GM18873 (cell line): ENCODE data around the gene SGTA.
"Not testable (repeated sequence)": the region's sequence is repeated elsewhere in the genome, so short reads cannot be mapped to it uniquely, and the experiment has no call there.

Experiments used
- ATAC-seq: cut with Tn5 transposase; IDR thresholded peaks from one replicate; pipeline ENCODE4 v1.9.1; 2021; ENCODE audit warnings: mild to moderate bottlenecking, moderate library complexity, moderate number of reproducible peaks; ENCODE audit not compliant: unreplicated experiment, low FRiP score

SGTA gene

DNA sequence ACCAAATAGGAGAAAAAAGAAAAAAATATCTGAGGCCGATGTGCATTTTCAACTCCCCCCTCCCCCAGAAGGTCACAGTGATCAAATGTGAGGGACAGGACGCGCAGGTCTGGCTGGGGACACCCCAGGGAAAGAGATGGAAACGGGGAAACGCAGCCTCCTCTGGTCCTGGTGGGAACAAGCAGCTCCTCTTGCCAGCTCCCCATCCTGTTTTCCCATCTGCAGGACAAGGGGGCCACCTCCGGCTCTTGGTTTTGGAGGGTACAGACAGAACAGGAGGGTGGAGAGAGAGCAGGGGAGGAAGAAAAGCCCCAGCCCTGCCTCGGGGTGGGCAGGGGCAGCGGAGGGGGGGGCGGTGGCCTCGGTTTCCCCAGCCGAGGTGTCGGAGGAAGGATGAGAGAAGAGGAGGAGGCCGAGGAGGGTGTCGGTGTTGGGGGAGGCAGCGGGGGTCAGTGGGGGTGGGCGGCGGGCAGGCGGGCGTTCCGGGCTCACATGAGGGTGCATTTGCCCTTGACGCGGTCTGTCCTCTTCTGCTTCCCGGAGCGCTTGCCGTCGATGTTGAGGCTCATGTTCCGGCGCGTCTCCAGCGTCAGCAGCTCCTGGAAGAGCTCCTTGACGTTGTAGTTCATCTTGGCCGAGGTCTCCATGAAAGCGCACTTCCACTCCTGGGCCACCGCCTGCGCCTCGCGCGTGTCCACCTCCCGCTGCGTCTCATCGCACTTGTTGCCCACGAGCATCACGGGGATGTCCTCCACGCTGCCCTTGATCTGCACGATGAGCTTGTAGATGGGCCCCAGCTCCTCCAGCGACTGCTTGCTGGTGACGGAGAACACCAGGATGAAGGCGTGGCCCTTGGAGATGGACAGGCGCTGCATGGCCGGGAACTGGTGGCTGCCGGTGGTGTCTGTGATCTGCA lies 66.1 kb downstream of the SGTA start:
- no peak for ATAC-seq

DNA sequence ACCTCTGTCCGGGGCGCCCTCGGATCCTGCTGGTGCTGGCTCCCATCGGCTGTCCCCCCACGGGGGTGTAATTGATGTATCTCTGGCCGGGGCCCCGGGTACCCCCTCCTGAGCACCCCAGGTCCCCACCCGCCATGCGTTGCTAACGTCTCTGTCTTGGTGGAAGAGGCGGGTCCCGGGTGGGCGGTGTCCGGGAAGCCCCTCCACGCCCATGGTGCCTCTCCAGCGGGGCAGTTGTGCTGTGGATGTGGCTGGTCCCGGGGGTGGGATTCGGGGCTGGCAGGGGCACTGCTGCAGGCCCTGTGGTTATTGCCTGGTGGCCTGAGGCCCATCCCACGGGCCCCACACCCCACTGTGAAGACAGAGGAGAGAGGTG lies 66.8 kb downstream of the SGTA start:
- ATAC-seq = no peak

DNA sequence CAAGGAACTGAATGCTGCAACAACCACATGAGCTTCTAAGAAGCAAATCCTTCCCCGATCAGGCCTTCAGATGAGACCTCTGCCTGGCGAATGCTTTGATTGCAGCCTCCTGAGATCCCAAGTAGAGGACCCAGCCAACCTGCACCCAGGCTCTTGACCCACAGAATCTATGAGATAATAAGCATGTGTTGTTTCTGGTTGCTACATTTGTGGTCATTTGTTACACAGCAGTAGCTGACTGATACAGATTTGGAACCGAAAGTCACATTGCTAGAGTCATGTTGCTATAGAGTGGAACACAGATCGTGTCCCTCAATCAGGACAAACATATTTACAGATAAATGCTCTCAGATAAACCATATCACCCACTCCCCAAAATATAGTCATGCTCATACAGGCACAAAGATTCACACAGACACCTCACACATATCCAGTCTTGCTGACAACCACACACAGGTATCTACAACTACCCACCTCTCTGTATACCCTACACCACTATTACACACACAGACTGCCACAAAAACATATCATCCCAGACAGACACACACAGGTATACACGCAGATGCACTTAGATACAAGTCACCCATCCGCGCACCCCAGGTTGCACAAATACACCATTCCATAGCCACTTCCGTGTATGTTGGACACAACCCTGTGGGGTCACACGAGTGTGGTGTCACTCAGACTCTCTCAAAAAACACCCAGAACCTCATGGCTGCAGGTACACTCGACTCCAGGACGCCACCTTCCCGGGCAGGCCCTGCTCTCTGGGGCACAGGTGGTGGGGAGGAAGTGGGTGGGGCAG lies 67.4 kb downstream of the SGTA start:
- ATAC-seq = no peak

DNA sequence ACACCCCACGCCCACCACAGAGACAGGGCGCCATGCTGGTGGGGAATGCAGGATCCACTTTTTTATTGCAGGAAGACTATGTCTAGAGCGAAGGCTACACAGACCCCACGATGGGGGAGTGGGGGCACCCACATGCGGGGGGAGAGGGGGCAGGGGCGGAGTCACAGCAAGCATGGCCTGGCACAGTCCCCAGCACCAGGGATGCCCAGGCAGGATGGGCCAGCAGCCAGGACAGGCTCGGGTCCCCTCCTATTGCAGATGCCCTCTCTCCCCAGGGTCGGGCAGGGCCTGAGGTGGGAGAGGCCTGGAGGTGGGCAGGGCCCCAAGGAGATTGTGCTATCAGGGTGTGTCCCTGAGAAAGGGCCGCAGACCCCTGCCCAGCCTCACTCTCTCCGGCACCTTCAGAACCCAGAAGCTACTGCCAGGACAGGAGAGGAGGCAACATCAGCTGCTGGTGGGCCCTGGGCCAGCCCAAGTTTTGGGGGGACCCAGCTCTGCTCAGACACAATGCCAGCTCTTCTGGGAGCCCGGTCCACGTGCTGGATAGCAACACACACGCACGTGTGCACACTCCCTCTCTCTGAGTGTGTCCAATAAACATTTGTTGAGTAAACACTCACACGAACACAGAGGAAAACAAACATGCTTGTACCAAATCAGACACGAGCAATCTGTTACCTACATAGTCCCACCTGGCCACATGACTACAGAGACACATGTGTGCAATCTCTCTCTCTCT lies 68.4 kb downstream of the SGTA start:
- ATAC-seq = no peak

DNA sequence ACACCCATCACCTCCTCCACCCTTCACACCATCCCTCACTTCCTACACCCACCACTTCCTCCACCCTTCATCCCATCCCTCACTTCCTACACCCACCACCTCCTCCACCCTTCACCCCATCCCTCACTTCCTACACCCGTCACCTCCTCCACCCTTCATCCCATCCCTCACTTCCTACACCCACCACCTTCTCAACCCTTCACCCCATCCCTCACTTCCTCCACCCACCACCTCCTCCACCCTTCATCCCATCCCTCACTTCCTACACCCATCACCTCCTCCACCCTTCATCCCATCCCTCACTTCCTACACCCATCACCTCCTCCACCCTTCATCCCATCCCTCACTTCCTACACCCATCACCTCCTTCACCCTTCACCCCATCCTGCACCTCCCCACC lies 69.0 kb downstream of the SGTA start:
- not testable (repeated sequence) for ATAC-seq

DNA sequence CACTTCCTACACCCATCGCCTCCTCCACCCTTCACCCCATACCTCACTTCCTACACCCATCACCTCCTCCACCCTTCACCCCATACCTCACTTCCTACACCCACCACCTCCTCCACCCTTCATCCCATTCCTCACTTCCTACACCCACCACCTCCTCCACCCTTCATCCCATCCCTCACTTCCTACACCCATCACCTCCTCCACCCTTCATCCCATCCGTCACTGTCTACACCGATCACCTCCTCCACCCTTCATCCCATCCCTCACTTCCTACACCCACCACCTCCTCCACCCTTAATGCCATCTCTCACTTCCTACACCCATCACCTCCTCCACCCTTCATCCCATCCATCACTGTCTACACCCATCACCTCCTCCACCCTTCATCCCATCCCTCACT lies 69.9 kb downstream of the SGTA start:
- not testable (repeated sequence) for ATAC-seq

DNA sequence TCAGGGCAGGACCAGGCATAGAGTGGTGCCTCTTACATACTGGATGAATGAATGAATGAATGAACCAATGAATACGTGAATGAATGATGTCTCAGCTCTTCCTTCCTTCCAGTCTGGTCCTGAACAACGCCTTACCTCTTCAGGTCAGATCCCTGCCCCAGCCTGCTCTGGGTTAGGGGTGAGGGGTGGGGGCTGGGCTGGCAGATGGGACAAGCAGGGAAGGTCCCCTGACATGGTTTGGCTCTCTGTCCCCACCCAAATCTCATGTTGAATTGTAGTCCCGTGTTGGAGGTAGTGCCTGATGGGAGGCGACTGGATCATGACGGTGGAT lies 71.2 kb downstream of the SGTA start:
- ATAC-seq = no peak

DNA sequence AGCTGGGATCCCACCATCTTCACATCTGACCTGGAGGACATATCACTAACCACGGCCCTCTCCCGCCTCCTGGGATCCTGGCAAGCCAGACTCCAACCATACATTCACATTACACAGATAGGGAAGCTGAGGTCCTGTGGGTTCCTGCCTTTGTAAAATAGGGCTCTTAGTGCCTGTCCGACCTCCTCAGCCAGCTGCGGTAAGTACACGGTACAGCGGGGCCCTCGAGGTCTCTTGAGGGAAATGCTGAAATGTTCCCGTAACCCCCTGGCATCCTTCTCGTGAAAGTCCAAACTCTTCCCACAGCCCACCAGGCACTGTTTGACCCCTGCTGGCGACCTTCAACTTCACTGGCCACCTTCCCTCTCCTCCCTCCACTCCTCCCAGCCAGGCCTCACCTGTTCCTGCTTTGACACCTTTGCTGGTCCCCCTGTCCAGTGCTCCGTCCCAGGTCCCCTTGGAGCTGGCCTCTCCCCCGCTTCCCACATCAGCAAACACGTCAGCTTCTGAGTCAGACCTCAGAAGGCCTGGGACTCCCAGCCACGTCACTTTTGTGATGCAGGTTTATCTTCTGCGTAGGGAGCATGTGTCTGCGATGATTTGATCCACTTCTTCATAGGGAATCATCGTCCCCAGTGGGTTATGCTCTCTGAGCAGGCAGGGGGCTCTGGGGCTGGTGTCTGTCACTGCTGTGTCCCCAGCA lies 71.8 kb downstream of the SGTA start:
- no peak for ATAC-seq

DNA sequence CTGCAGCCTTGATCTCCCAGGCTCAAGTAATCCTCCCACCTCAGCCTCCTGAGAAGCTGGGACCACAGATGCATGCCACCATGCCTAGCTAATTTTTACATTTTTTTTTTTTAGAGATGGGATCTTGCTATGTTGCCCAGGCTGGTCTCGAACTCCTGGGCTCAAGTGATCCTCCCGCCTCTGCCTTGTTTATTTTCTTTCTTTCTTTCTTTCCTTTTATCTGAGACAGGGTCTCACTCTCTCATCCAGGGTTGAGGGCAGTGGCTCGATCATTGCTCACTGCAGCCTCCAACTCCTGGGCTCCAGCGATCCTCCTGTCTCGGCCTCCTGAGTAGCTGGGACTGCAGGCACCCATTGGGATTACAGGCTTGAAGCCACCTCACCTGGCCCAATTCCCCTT lies 76.8 kb downstream of the SGTA start:
- no peak for ATAC-seq
